ENCODE results near the gene HYAL4.
"Not testable (repeated sequence)": the region's sequence is repeated elsewhere in the genome, so short reads cannot be mapped to it uniquely, and the experiment has no call there.

HYAL4 gene, protein sequence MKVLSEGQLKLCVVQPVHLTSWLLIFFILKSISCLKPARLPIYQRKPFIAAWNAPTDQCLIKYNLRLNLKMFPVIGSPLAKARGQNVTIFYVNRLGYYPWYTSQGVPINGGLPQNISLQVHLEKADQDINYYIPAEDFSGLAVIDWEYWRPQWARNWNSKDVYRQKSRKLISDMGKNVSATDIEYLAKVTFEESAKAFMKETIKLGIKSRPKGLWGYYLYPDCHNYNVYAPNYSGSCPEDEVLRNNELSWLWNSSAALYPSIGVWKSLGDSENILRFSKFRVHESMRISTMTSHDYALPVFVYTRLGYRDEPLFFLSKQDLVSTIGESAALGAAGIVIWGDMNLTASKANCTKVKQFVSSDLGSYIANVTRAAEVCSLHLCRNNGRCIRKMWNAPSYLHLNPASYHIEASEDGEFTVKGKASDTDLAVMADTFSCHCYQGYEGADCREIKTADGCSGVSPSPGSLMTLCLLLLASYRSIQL

GRCh38 chr7:123844712-123845219 is at the start of gene HYAL4:
TSS of gene HYAL4 (plus strand) at chr7:123845169. CDS start at chr7:123868274, 23,105 bp downstream.
- no peak for DNase-seq (ENCODE audit: low read depth in 2 of 2)

DNA sequence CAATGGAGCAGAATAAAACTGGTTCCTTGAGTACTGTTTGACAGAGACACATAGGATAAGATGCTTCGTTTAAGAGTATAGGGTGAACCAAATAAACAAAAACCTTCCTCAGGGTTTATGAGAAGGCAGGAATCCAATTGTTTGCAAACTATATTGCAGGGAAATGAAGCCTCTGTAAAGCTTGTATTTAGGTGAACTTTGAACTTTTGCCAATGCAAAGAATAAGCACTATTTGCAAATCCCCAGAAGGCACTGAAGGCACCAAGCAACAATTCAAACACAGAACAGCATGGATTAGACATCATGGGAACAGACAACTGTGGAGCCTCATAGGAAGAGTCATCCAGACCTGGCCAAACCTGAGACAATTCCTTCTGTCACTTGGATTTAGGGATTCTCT is 49.1 kb upstream of the HYAL4 start:
- no peak for DNase-seq (ENCODE audit: low read depth in 2 of 2)

- no peak for DNase-seq (ENCODE audit: low read depth in 2 of 2)
Measured at GRCh38 chr7:123796568-123796967, 48.4 kb upstream of the HYAL4 start.

DNA sequence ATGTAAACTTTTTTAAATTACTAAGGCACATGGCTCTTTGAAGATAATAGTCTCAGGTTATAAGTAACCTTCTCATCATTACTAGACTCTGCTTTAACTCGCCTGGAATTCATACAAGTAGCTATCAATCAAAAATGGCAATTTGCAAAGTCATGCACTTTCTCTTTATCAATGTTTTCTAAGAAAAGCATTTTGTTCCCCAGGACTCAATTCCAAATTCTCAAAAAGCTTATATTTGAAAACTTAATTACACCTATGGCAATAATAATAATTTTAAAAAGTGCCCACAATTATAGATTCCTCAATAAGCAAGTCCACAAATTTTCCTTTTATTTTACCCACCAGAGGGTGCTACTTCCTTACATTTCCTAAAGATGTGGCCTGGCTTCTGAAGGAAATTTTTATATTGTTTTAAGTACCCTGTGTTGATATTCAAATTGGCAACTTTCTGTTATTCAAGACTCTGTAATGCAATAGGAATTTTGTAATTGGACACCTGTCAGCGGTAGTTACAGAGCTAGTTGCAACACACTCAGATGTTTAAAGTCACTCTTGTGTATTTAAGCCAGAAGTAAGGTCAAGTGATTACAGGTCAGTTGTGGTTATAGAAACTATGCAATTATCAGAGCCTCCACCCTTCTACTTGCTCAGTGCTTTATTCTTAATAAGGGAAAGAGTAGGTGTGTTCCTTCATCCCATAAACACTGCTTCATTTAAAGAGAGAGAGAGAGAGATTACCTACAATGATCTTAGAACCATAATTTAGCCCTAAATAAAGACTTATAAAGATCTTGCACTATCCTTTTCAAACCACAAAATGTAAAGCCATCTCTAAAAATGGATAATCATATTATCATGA is 47.1 kb upstream of the HYAL4 start:
- DNase-seq (ENCODE audit: low read depth in 2 of 2), result no peak

- DNase-seq (ENCODE audit: low read depth in 2 of 2), result no peak
Measured at GRCh38 chr7:123798532-123799188, 46.3 kb upstream of the HYAL4 start.

DNA sequence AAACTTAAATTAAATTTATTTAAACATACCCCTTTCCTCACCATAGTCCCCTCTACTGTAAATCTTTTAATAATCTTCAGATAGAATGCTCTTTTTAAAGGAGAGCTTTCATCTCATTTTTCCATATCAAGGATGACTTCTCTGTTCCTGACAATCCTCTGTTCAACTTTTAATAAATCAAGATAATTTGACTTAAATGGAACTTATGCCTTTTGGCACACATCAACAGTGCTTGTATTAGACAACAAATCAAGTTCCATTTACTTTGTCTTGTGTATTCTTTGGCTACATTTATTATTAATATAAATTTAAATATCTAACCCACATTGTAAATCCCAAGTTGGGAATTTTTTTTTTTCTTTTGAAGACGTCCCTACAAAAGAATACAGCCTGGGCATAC is 42.7 kb upstream of the HYAL4 start:
- no peak for DNase-seq (ENCODE audit: low read depth in 2 of 2)

DNA sequence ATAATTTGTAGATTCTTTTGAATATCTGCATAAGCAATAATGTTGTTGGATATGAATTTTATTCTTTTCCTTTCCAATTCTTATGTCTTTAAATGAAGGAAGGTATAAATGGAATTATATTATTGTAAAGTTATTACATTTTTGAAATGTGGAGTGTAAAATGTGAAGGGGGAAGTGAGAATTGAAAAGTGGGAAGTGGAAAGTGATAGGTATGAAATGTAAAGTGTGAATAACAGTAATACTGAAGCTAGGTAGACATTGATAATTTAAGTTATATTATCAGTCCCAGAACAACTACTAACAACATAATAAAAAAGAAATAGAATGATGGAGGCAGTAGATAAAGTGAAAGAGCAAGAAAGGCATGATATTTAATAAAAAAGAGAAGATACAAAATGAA is 39.7 kb upstream of the HYAL4 start:
- DNase-seq (ENCODE audit: low read depth in 2 of 2), result no peak

DNA sequence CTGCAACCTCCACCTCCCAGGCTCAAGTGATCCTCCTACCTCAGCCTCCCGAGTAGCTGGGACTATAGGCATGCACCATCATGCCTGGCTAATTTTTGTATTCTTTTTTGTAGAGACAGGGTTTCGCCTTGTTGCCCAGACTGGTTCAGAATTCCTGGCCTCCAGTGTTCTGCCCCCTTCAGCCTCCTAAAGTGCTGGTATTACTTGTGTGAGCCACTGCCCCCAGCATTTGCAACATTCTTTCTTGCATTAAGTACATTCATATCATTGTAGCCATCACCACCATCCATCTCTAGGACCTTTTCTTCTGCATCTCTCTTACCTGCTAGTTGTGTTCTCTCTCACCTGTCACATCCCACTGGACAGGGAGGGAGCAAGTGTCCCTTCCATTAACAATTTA is 35.5 kb upstream of the HYAL4 start:
- DNase-seq (ENCODE audit: low read depth in 2 of 2), result no peak

GRCh38 chr7:123811056-123811455 is 33.9 kb upstream of the HYAL4 start:
- DNase-seq (ENCODE audit: low read depth in 2 of 2), result no peak

DNA sequence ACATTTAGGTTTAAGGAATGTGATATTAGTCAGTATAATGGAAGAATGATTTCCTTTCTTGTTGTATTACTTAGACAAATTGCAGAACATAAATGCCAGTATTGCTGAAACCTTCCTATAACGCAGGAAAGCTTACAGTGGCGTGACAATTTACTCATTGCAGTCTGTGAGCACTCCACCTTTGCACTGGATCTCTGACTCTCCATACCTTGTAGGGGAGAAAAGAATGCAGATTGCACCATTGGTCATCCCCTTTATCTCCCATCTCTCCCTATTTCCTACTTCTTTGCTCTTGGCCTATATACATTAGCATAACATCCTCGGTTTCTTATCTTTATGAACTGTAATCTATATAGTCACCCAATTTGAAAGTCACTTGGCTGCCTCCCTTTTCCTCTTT is 28.1 kb upstream of the HYAL4 start:
- no peak for DNase-seq (ENCODE audit: low read depth in 2 of 2)

DNA sequence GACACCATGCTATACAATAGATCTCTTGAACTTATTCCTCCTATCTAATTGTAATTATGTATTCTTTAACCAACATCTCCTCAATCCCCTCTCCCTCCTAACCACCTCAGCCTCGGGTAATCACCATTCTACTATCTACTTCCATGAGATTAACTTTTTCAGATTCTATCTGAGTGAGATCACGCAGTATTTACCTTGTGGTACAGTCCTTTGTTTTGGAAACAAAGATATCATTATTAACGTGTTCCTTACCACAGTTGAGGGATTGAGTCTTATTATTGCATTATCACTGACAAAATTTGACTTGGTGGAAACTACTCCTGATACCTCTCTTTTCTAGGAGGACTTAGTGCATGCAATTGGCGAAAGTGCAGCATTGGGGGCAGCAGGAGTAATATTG is 26.0 kb upstream of the HYAL4 start:
- DNase-seq (ENCODE audit: low read depth in 2 of 2), result no peak

DNA sequence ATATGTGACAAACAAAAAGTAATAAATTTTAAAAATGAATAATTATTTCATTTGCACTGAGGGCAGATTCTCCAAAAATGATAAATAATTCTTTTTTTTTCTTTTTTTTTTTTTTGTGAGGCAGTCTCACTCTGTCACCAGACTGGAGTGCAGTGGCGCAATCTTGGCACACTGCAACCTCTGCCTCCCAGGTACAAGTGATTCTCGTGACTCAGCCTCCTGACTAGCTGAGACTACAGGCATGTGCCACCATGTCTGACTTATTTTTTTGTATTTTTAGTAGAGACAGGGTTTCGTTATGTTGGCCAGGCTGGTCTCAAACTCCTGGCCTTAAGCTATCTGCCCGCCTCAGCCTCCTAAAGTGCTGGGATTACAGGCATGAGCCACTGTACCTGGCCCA is 25.2 kb upstream of the HYAL4 start:
- DNase-seq (ENCODE audit: low read depth in 2 of 2), result not testable (repeated sequence)

GRCh38 chr7:123820864-123821263 is 24.1 kb upstream of the HYAL4 start:
- no peak for DNase-seq (ENCODE audit: low read depth in 2 of 2)

DNA sequence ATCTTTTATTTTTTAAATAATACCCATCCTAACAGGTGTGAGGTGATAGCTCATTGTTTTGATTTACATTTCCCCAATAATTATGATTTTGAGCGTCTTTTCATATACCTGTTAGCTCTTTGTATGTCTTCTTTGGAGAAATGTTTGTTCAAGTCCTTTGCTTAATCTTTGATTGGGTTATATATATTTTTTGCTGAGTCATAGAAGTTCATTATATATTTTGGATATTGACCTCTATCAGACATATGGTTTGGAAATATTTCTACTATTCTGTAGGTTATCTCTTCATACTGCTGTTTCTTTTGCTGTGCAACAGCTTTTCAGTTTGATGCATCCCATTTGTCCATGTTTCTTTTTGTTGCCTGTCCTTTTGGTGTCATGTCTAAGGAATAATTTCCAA is 23.6 kb upstream of the HYAL4 start:
- no peak for DNase-seq (ENCODE audit: low read depth in 2 of 2)

- DNase-seq (ENCODE audit: low read depth in 2 of 2), result peak; percentile 5 to 7
Measured at GRCh38 chr7:123823898-123824753, 20.8 kb upstream of the HYAL4 start.

GRCh38 chr7:123824754-123825067 is 20.3 kb upstream of the HYAL4 start:
- DNase-seq (ENCODE audit: low read depth in 2 of 2), result no peak

DNA sequence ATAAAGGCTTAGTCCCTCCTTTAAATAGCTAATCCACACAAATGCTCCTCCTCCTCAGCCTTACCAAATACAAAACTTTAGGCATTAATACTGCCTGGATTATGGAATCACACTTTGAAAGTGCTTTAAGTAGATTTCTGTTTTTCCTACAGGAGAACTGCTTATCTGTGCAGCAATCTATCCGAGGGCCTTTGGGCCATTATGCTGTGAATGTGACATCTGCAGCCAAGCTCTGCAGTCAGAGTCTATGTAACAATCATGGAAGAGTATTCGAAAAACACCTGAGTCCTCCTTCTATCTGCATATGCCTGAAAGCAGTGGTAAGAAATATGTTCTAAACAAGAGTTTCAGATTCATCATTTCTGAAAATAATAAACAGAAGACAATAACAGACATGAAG is 16.2 kb upstream of the HYAL4 start:
- DNase-seq (ENCODE audit: low read depth in 2 of 2), result no peak

GRCh38 chr7:123836656-123837055 is 8.3 kb upstream of the HYAL4 start:
- DNase-seq (ENCODE audit: low read depth in 2 of 2), result no peak

DNA sequence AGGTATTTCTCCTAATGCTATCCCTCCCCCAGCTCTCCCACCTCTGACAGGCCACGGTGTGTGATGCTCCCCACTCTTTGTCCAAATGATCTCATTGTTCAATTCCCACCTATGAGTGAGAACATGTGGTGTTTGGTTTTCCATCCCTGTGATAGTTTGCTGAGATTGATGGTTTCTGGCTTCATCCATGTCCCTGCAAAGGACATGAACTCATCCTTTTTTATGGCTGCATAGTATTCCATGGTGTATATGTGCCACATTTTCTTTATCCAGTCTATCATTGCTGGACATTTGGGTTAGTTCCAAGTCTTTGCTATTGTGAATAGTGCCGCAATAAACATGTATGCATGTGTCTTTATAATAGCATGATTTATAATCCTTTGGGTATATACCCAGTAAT is 5.9 kb upstream of the HYAL4 start:
- DNase-seq (ENCODE audit: low read depth in 2 of 2), result not testable (repeated sequence)

DNA sequence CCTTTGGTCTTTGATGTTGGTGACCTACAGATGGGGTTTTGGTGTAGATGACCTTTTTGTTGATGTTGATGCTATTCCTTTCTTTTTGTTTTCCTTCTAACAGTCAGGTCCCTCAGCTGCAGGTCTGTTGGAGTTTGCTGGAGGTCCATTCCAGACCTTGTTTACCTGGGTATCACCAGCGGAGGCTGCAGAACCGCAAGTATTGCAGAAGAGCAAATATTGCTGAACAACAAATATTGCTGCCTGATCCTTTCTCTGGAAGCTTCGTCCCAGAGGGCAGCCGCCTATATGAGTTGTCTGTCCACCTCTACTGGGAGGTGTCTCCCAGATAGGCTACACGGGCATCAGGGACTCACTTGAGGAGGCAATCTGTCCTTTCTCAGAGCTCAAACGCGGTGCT is 827 bp upstream of the HYAL4 start:
- DNase-seq (ENCODE audit: low read depth in 2 of 2), result not testable (repeated sequence)

DNA sequence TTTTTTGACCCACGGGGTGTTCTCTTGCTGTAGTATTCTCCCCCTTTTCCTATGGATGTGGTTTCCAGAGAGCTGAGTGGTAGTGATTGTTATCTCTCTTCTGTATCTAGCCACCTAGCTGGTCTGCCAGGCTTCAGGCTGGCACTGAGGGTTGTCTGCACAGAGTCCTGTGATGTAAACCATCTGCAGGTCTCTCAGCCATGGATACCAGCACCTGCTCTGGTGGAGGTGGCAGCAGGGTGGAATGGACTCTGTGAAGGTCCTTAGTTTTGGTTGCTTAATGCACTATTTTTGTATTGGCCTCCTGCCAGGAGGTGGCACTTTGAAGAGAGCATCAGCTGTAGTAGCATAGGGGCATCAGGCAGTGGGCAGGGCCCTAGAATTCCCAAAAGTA is 851 bp downstream of the HYAL4 start:
- DNase-seq (ENCODE audit: low read depth in 2 of 2), result no peak

Data from stimulated activated CD8-positive, alpha-beta memory T cell treated with anti-CD3 and anti-CD28 coated beads, Interleukin-7, amount 100 ng/mL, for 4 hours (primary cell).